GM04503 (cell line): ENCODE results near the gene CARS2.

ENCODE experiments used
- DNase-seq: peaks from one replicate; pipeline ENCODE4 v3.0.0-alpha.2; 2012; ENCODE audit warnings: low read depth

Gene CARS2

GRCh38 chr13:110651726-110652230 lies 54.1 kb downstream of the CARS2 start:
- DNase-seq: no peak

GRCh38 chr13:110651271-110651670 lies 54.6 kb downstream of the CARS2 start:
- DNase-seq: no peak

- DNase-seq: no peak
Observed at GRCh38 chr13:110650436-110650835, 55.5 kb downstream of the CARS2 start.

GRCh38 chr13:110649551-110649950 lies 56.4 kb downstream of the CARS2 start:
- no peak for DNase-seq

- no peak for DNase-seq
Observed at GRCh38 chr13:110648848-110649421, 57.0 kb downstream of the CARS2 start.

- DNase-seq: no peak
Observed at GRCh38 chr13:110648146-110648819, 57.6 kb downstream of the CARS2 start.

GRCh38 chr13:110647365-110647737 lies 58.6 kb downstream of the CARS2 start:
- no peak for DNase-seq

GRCh38 chr13:110646442-110647364 lies 59.2 kb downstream of the CARS2 start:
- no peak for DNase-seq

GRCh38 chr13:110645750-110646149 lies 60.2 kb downstream of the CARS2 start:
- no peak for DNase-seq

- no peak for DNase-seq
Observed at GRCh38 chr13:110644892-110645521, 60.9 kb downstream of the CARS2 start.

- no peak for DNase-seq
Observed at GRCh38 chr13:110643768-110644421, 62.0 kb downstream of the CARS2 start.

GRCh38 chr13:110643324-110643723 lies 62.6 kb downstream of the CARS2 start:
- DNase-seq: no peak

GRCh38 chr13:110642291-110642981 lies 63.5 kb downstream of the CARS2 start:
- DNase-seq: no peak

- DNase-seq: no peak
Observed at GRCh38 chr13:110641055-110642015, 64.6 kb downstream of the CARS2 start.

- no peak for DNase-seq
Observed at GRCh38 chr13:110640591-110641029, 65.3 kb downstream of the CARS2 start.

GRCh38 chr13:110639935-110640334 lies 66.0 kb downstream of the CARS2 start:
- no peak for DNase-seq

- DNase-seq: no peak
Observed at GRCh38 chr13:110638814-110639806, 66.8 kb downstream of the CARS2 start.

- DNase-seq: no peak
Observed at GRCh38 chr13:110638257-110638656, 67.7 kb downstream of the CARS2 start.

GRCh38 chr13:110637747-110638146 lies 68.2 kb downstream of the CARS2 start:
- no peak for DNase-seq
